Osteocyte (in vitro differentiated cells): Measurements from ENCODE around the gene CSMD2. TPM values are rescaled to one million over a fixed set of nuclear protein-coding genes. Genes with fewer than 3 reads are reported as not detected.

ENCODE experiments used
- DNase-seq: peaks from one replicate; pipeline ENCODE4 v3.0.0; 2021; ENCODE audit warnings: mixed read lengths; ENCODE audit not compliant: unreplicated experiment; ENCODE audit errors: extremely low spot score
- H3K27ac Mint-ChIP-seq: one replicate; pipeline ENCODE4 v1.8.0; 2021; ENCODE audit warnings: mild to moderate bottlenecking, mixed read lengths; ENCODE audit not compliant: unreplicated experiment
- H3K27me3 Mint-ChIP-seq: one replicate; pipeline ENCODE4 v1.8.0; 2021; ENCODE audit warnings: mixed read lengths; ENCODE audit not compliant: unreplicated experiment
- H3K36me3 Mint-ChIP-seq: one replicate; pipeline ENCODE4 v1.8.0; 2021; ENCODE audit warnings: mixed read lengths; ENCODE audit not compliant: unreplicated experiment
- H3K4me1 Mint-ChIP-seq: one replicate; pipeline ENCODE4 v1.8.0; 2021; ENCODE audit warnings: mixed read lengths; ENCODE audit not compliant: unreplicated experiment
- H3K4me3 Mint-ChIP-seq: one replicate; pipeline ENCODE4 v1.8.0; 2021; ENCODE audit warnings: mild to moderate bottlenecking, moderate library complexity, mixed read lengths; ENCODE audit not compliant: unreplicated experiment
- H3K9me3 Mint-ChIP-seq: one replicate; pipeline ENCODE4 v1.8.0; 2021; ENCODE audit warnings: mixed read lengths; ENCODE audit not compliant: unreplicated experiment
- CTCF ChIP-seq: fragments of 200-600 bp; sonication (generic); IDR thresholded peaks from 2 replicates; pipeline ENCODE4 v1.5.0; 2021; ENCODE audit warnings: antibody characterized with exemption, mild to moderate bottlenecking, moderate library complexity
- total RNA-seq: library from RNA; stranded (reverse); gene quantifications from 2 replicates; pipeline ENCODE4 v1.2.1, GENCODE V29; 2021

CSMD2 gene
- total RNA-seq, 1 donor from 2014 or later = not detected

GRCh38 chr1:34070201-34070836 is 94.7 kb downstream of the CSMD2 start:
- Mint-ChIP-seq H3K4me3 (no peak overlapping the region), H3K36me3 (no peaks in the 10 kb centered on the region), H3K27me3 (no peaks in the 10 kb centered on the region), H3K4me1 (no peaks in the 10 kb centered on the region), H3K9me3 (peaks cover 30% of the 10 kb centered on the region), H3K27ac (no peak overlapping the region)
- no peak for TF ChIP-seq CTCF
- DNase-seq = no peak

- Mint-ChIP-seq H3K4me3 (no peak overlapping the region), H3K9me3 (peaks cover 21% of the 10 kb centered on the region), H3K4me1 (no peaks in the 10 kb centered on the region), H3K27ac (no peak overlapping the region), H3K27me3 (no peaks in the 10 kb centered on the region), H3K36me3 (no peaks in the 10 kb centered on the region)
- TF ChIP-seq CTCF = no peak
- DNase-seq = no peak
Observed at GRCh38 chr1:34066981-34067603, 97.9 kb downstream of the CSMD2 start.

DNA sequence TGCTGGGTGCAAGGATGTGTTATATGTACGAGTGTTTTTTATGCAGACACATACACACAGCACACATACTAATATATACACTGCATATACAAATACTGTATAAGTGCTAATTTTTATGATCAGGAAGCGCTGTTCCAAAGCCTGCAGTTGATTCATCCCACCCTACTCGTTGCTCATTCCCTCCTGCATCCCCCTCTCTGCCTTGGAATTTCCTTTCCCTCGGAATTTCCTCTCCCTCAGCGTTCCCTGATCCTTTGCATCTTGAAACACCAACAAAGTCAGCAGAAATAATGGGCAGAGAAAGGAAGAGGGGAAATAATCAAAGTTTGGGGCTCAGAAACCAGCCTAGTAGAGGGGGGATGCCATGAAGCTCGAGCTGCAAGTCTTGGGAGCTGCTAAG is 98.9 kb downstream of the CSMD2 start:
- H3K9me3 Mint-ChIP-seq = peaks cover 21% of the 10 kb centered on the region
- no peaks in the 10 kb centered on the region for H3K27me3 Mint-ChIP-seq
- no peak overlapping the region for H3K27ac Mint-ChIP-seq
- DNase-seq = no peak
- H3K4me1 Mint-ChIP-seq = no peaks in the 10 kb centered on the region
- TF ChIP-seq CTCF = no peak
- no peak overlapping the region for H3K4me3 Mint-ChIP-seq
- H3K36me3 Mint-ChIP-seq = no peaks in the 10 kb centered on the region

GRCh38 chr1:34065498-34065897 is 99.5 kb downstream of the CSMD2 start:
- Mint-ChIP-seq H3K27me3 (no peaks in the 10 kb centered on the region), H3K27ac (no peak overlapping the region), H3K4me3 (no peak overlapping the region), H3K9me3 (peaks cover 21% of the 10 kb centered on the region), H3K4me1 (no peaks in the 10 kb centered on the region), H3K36me3 (no peaks in the 10 kb centered on the region)
- no peak for TF ChIP-seq CTCF
- DNase-seq = no peak

- Mint-ChIP-seq H3K27ac (no peak overlapping the region), H3K4me1 (no peaks in the 10 kb centered on the region), H3K27me3 (no peaks in the 10 kb centered on the region), H3K4me3 (no peak overlapping the region), H3K36me3 (no peaks in the 10 kb centered on the region), H3K9me3 (peaks cover 34% of the 10 kb centered on the region)
- TF ChIP-seq CTCF = no peak
- no peak for DNase-seq
Observed at GRCh38 chr1:34060901-34061415, 104.1 kb downstream of the CSMD2 start.
